Mesenchymal stem cell (in vitro differentiated cells and primary cell): Measurements from ENCODE around the gene SH3RF2.

Source experiments
- DNase-seq: peaks from one replicate; pipeline ENCODE4 v3.0.0-alpha.2; 2013
- H2AFZ ChIP-seq: one replicate; pipeline ENCODE4 v1.6.1; 2013; ENCODE audit warnings: low read depth, mild to moderate bottlenecking, control low read depth, inconsistent platforms, low read length, moderate library complexity
- H2AK5ac ChIP-seq: 2 replicates; pipeline ENCODE4 v1.6.1; 2013; ENCODE audit warnings: low read length, moderate library complexity, mild to moderate bottlenecking, inconsistent platforms; ENCODE audit not compliant: severe bottlenecking
- H2BK120ac ChIP-seq: one replicate; pipeline ENCODE4 v1.6.1; 2013; ENCODE audit warnings: low read depth, mild to moderate bottlenecking, inconsistent platforms, low read length, moderate library complexity
- H2BK12ac ChIP-seq, 2 experiments: one replicate each; pipeline ENCODE4 v1.6.1; 2013; ENCODE audit warnings: inconsistent platforms in 2 of 2, low read length in 2 of 2, mild to moderate bottlenecking in 2 of 2, moderate library complexity in 2 of 2, control low read depth in 1 of 2
- H2BK15ac ChIP-seq: one replicate; pipeline ENCODE4 v1.6.1; 2013; ENCODE audit warnings: mild to moderate bottlenecking, low read depth, inconsistent platforms; ENCODE audit not compliant: poor library complexity, severe bottlenecking
- H2BK5ac ChIP-seq: 2 replicates; pipeline ENCODE4 v1.6.1; 2013; ENCODE audit warnings: low read depth, mild to moderate bottlenecking, low read length, control low read depth, inconsistent platforms; ENCODE audit not compliant: poor library complexity, severe bottlenecking
- H3K14ac ChIP-seq, 2 experiments: one replicate each; pipeline ENCODE4 v1.6.1; 2013; ENCODE audit warnings: inconsistent platforms in 2 of 2, low read length in 2 of 2, control low read depth in 1 of 2, mild to moderate bottlenecking in 1 of 2, moderate library complexity in 1 of 2
- H3K18ac ChIP-seq, 2 experiments: one replicate each; pipeline ENCODE4 v1.6.1; 2013; ENCODE audit warnings: inconsistent platforms in 2 of 2, low read length in 2 of 2, control low read depth in 1 of 2, low read depth in 1 of 2, mild to moderate bottlenecking in 1 of 2
- H3K23ac ChIP-seq, 2 experiments: one replicate each; pipeline ENCODE4 v1.6.1; 2013; ENCODE audit warnings: inconsistent platforms in 2 of 2, low read length in 2 of 2, mild to moderate bottlenecking in 2 of 2, moderate library complexity in 2 of 2, control low read depth in 1 of 2
- H3K27ac ChIP-seq: 2 replicates; pipeline ENCODE4 v1.5.1; 2013; ENCODE audit warnings: mild to moderate bottlenecking, moderate library complexity, low read length, control low read depth, inconsistent platforms; ENCODE audit not compliant: poor library complexity, severe bottlenecking
- H3K27me3 ChIP-seq, 2 experiments: 2 replicates each; pipeline versions ENCODE4 v1.6.1 to v1.7.0; 2013; ENCODE audit warnings: low read length in 2 of 2, mild to moderate bottlenecking in 2 of 2, moderate library complexity in 2 of 2, control low read depth in 1 of 2, inconsistent platforms in 1 of 2; ENCODE audit not compliant: control insufficient read depth in 1 of 2, insufficient read depth in 1 of 2
- H3K36me3 ChIP-seq, 2 experiments: 2 replicates each; pipeline versions ENCODE4 v1.6.1 to v1.7.0; 2013; ENCODE audit warnings: low read length in 2 of 2, control low read depth in 1 of 2, inconsistent platforms in 1 of 2, low read depth in 1 of 2, mild to moderate bottlenecking in 1 of 2; ENCODE audit not compliant: insufficient read depth in 2 of 2, control insufficient read depth in 1 of 2
- H3K4ac ChIP-seq, 2 experiments: one replicate each; pipeline ENCODE4 v1.6.1; 2013; ENCODE audit warnings: inconsistent platforms in 2 of 2, low read length in 2 of 2, mild to moderate bottlenecking in 2 of 2, moderate library complexity in 2 of 2, control low read depth in 1 of 2, low read depth in 1 of 2
- H3K4me1 ChIP-seq: 2 replicates; pipeline ENCODE4 v1.6.1; 2013; ENCODE audit warnings: low read depth, low read length, control low read depth; ENCODE audit not compliant: control insufficient read depth, insufficient read depth
- H3K4me2 ChIP-seq: 2 replicates; pipeline ENCODE4 v1.6.1; 2013; ENCODE audit warnings: low read length, mild to moderate bottlenecking, inconsistent platforms; ENCODE audit not compliant: poor library complexity, severe bottlenecking
- H3K4me3 ChIP-seq, 2 experiments: 2 replicates each; pipeline versions ENCODE4 v1.5.1 to v1.7.0; 2013; ENCODE audit warnings: low read length in 2 of 2, mild to moderate bottlenecking in 2 of 2, control low read depth in 1 of 2, low read depth in 1 of 2; ENCODE audit not compliant: insufficient read depth in 1 of 2
- H3K79me1 ChIP-seq: replicated peaks from 2 replicates; pipeline ENCODE4 v1.6.1; 2013; ENCODE audit warnings: mild to moderate bottlenecking, control low read depth, low read length, inconsistent platforms; ENCODE audit not compliant: poor library complexity, severe bottlenecking
- H3K9ac ChIP-seq: 2 replicates; pipeline ENCODE4 v1.7.0; 2013; ENCODE audit warnings: mild to moderate bottlenecking, low read length, moderate library complexity
- H3K9me3 ChIP-seq: 2 replicates; pipeline ENCODE4 v1.7.0; 2013; ENCODE audit warnings: mild to moderate bottlenecking, low read length; ENCODE audit not compliant: control insufficient read depth
- H4K8ac ChIP-seq: one replicate; pipeline ENCODE4 v1.6.1; 2013; ENCODE audit warnings: inconsistent platforms, mild to moderate bottlenecking, low read length, moderate library complexity
- H4K91ac ChIP-seq: one replicate; pipeline ENCODE4 v1.6.1; 2013; ENCODE audit warnings: mild to moderate bottlenecking, low read length, inconsistent platforms
- WGBS: methylation state at CpG from one replicate; pipeline ENCODE4 v1.1.7; 2013; ENCODE audit warnings: mixed read lengths; 5-methylcytosine and 5-hydroxymethylcytosine counted together

SH3RF2 gene

GRCh38 chr5:146047396-146047795 lies 111.0 kb downstream of the SH3RF2 start:
- no peaks in the 10 kb centered on the region for H3K9me3 ChIP-seq
- H3K9ac ChIP-seq: no peak overlapping the region
- no peak overlapping the region for H2AFZ ChIP-seq
- H3K4me3 ChIP-seq: no peak overlapping the region
- H2BK15ac ChIP-seq: no peak overlapping the region
- H3K4ac ChIP-seq: peak overlapping the region in 1 of 2 experiments; percentile 20
- no peaks in the 10 kb centered on the region for H3K79me1 ChIP-seq
- H4K91ac ChIP-seq: no peak overlapping the region
- H3K36me3 ChIP-seq: no peaks in the 10 kb centered on the region
- H3K14ac ChIP-seq: peak overlapping the region in 1 of 2 experiments; percentile 49
- 98% methylated on average over 3 of the region's 4 CpGs for WGBS
- no peak for DNase-seq
- no peak overlapping the region for H3K18ac ChIP-seq
- no peak overlapping the region for H3K27ac ChIP-seq
- no peak overlapping the region for H3K23ac ChIP-seq
- H2BK5ac ChIP-seq: no peak overlapping the region
- H3K27me3 ChIP-seq: no peaks in the 10 kb centered on the region
- peaks cover 18% of the 10 kb centered on the region for H3K4me1 ChIP-seq
- no peak overlapping the region for H2AK5ac ChIP-seq
- no peak overlapping the region for H4K8ac ChIP-seq
- H2BK12ac ChIP-seq: peak overlapping the region in 1 of 2 experiments; percentile 33
- H3K4me2 ChIP-seq: no peak overlapping the region
- no peak overlapping the region for H2BK120ac ChIP-seq

GRCh38 chr5:146048994-146049703 lies 112.8 kb downstream of the SH3RF2 start:
- Histone ChIP-seq H3K4ac (no peak overlapping the region), H3K23ac (no peak overlapping the region), H4K91ac (no peak overlapping the region), H3K4me3 (no peak overlapping the region), H3K4me1 (peaks cover 12% of the 10 kb centered on the region), H3K9ac (peak overlapping the region; percentile 13), H3K79me1 (no peaks in the 10 kb centered on the region), H3K14ac (no peak overlapping the region), H2BK12ac (no peak overlapping the region), H3K18ac (peak overlapping the region in 1 of 2 experiments; percentile 5), H2AK5ac (peak overlapping the region; percentile 17), H3K4me2 (no peak overlapping the region), H3K9me3 (no peaks in the 10 kb centered on the region), H2BK5ac (peak overlapping the region; percentile 25), H3K27ac (no peak overlapping the region), H3K27me3 (no peaks in the 10 kb centered on the region), H2AFZ (no peak overlapping the region), H2BK15ac (no peak overlapping the region), H2BK120ac (no peak overlapping the region), H4K8ac (no peak overlapping the region), H3K36me3 (no peaks in the 10 kb centered on the region)
- peak; percentile 76 for DNase-seq
- whole genome bisulfite sequencing: 77% methylated on average over 14 of the region's 15 CpGs

DNA sequence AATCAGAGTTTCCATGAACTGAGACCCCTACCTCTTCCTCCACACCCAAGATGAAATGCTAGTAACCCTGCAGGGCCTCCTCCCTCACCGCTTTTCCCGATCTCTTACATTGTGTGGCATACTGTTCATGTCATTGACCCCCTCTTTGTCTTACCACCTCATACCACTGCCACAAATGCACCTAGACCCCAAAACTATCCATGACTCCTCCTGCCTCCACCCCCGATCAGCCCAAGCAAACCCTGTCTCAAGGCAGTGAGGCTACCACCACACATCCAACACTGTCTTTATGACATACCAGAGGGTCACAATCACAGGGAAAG lies 113.3 kb downstream of the SH3RF2 start:
- no peak overlapping the region for H3K27ac ChIP-seq
- peaks cover 12% of the 10 kb centered on the region for H3K4me1 ChIP-seq
- H3K4me2 ChIP-seq: no peak overlapping the region
- no peaks in the 10 kb centered on the region for H3K79me1 ChIP-seq
- H3K14ac ChIP-seq: no peak overlapping the region
- no peaks in the 10 kb centered on the region for H3K36me3 ChIP-seq
- H2BK12ac ChIP-seq: peak overlapping the region in 1 of 2 experiments; percentile 27
- H2AFZ ChIP-seq: no peak overlapping the region
- peak overlapping the region; percentile 10 for H2AK5ac ChIP-seq
- peak overlapping the region; percentile 25 for H2BK5ac ChIP-seq
- H2BK15ac ChIP-seq: no peak overlapping the region
- DNase-seq: no peak
- H4K8ac ChIP-seq: peak overlapping the region; percentile 87
- no peak overlapping the region for H3K23ac ChIP-seq
- H2BK120ac ChIP-seq: no peak overlapping the region
- H3K4ac ChIP-seq: peak overlapping the region in 1 of 2 experiments; percentile 38
- peak overlapping the region; percentile 13 for H3K9ac ChIP-seq
- H3K9me3 ChIP-seq: no peaks in the 10 kb centered on the region
- no peaks in the 10 kb centered on the region for H3K27me3 ChIP-seq
- H3K4me3 ChIP-seq: no peak overlapping the region
- H3K18ac ChIP-seq: peak overlapping the region in 1 of 2 experiments; percentile 28
- 55% methylated on average over 3 of the region's 3 CpGs for WGBS
- H4K91ac ChIP-seq: peak overlapping the region; percentile 86

- no peaks in the 10 kb centered on the region for H3K9me3 ChIP-seq
- no peak overlapping the region for H3K4me3 ChIP-seq
- H3K14ac ChIP-seq: no peak overlapping the region
- H2BK5ac ChIP-seq: no peak overlapping the region
- H3K27me3 ChIP-seq: no peaks in the 10 kb centered on the region
- H2BK15ac ChIP-seq: no peak overlapping the region
- H2BK12ac ChIP-seq: no peak overlapping the region
- H4K8ac ChIP-seq: peak overlapping the region; percentile 87
- WGBS: 76% methylated on average over 3 of the region's 5 CpGs
- no peaks in the 10 kb centered on the region for H3K36me3 ChIP-seq
- H4K91ac ChIP-seq: no peak overlapping the region
- H2AK5ac ChIP-seq: peak overlapping the region; percentile 10
- H3K9ac ChIP-seq: no peak overlapping the region
- H2BK120ac ChIP-seq: no peak overlapping the region
- H3K4ac ChIP-seq: peak overlapping the region in 1 of 2 experiments; percentile 38
- no peak overlapping the region for H3K23ac ChIP-seq
- H3K79me1 ChIP-seq: no peaks in the 10 kb centered on the region
- H3K4me2 ChIP-seq: no peak overlapping the region
- DNase-seq: no peak
- H3K4me1 ChIP-seq: peaks cover 12% of the 10 kb centered on the region
- H2AFZ ChIP-seq: no peak overlapping the region
- H3K27ac ChIP-seq: no peak overlapping the region
- no peak overlapping the region for H3K18ac ChIP-seq
Measured at GRCh38 chr5:146050086-146050485, 113.7 kb downstream of the SH3RF2 start.
